NCI-H345 (cell line): Measurements from ENCODE around the gene KRTAP10-2.

ENCODE experiments used
- DNase-seq: peaks from one replicate; lab custom pipeline; 2025; lab: John Stamatoyannopoulos, UW

KRTAP10-2 gene

DNA sequence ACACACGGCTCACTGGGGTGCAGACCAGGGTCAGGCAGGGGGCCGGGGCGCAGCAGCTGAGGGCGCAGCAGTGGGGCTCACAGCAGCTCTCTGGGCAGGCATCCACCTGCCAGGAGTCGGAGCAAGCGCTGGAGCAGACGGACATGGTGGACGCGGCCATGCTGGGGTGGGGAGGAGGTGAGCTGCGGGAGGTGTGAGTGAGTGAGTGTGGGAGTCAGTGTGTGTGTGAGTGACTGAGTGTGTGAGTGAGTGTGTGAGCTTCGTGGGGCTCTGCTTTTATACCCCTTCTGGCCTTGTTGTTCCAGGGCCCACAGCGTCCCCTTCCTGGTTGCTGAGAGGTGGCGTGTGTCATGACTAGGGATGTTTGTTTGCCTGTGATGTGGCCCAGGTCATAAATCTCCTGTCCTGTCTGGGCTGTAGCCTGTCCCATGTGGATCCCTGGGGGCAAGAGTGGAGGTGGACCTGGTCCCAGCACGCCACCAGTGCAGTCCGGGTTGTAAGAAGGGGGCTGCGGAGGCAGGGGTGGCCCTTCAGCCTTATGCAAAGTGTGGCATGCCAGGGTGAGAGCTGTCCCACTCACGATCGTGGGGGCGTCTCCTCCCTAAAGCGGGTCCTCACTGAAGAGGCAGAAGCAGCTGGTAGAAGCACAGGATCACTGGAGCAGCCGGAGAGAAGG lies 11.2 kb downstream of the KRTAP10-2 start, which contains the start of gene KRTAP10-1:
Gene KRTAP10-1 (minus strand): TSS at position 205 of the 676 bp plus-strand sequence. CDS start 45 bp downstream, at position 160.
- DNase-seq = no peak

DNA sequence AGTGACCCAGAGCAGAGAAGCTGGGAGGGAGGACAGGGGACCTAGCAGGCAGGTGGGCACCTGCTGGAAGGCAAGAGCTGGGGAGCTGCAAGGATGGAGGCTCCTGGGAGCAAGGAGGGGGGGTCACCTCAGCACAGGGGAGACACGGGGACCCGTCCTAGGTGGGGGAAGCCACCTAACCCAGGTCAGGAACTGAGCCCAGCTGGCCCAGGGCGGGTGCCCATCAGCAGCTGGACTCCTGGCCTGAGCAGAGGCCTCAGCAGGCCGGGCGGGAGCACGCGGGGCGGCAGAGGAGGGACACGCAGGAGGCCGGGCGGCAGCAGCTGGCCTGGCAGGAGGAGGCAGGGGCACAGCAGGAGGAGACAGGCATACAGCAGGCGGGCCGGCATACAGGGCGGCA lies 12.3 kb downstream of the KRTAP10-2 start:
- no peak for DNase-seq

DNA sequence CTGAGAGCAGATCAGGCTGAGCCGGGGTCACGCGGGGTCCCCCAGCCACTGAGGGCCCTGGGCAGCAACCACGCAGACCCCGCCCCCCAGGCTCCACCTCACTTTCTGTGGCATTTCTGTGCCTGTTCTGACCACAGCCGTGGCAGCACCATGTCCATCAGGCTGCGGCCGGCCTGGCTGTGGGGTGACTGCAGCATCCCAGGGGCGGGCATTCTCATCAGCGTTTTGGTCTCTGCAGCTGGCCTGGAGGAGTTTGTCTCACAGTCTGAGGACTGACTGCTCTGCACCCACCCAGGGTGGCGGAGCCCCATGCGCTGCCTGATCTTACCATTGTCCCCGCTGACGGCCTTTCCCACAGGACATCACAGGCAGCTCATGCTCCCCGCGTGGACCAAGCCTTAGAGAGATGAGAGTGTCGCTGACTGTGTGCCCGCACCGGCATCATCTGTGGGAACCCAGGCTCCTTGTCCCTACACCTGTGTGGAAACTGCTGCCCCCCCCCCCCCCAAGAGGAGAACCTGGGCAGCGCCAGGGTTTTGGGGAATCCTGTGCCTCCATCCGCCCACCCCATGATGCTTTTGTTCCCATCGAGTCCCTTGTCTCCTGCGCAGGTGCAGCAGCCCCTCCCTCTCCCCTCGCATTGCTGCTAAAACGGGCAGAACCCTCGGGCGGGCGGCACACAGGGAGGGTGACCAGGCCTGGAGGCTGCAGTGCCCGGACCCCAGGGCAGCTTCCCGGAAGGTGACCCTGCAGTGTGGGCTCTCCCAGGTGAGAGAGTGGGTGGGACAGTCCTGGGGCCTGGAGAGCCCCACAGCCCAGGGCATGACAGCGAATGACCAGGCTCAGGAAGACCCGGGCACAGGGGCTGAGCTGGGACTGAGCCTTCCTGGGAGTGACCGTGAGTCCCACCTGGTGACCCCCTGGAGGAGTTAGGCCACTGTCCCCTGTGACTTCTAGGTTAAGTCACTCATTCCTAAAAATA lies 13.1 kb downstream of the KRTAP10-2 start:
- no peak for DNase-seq

DNA sequence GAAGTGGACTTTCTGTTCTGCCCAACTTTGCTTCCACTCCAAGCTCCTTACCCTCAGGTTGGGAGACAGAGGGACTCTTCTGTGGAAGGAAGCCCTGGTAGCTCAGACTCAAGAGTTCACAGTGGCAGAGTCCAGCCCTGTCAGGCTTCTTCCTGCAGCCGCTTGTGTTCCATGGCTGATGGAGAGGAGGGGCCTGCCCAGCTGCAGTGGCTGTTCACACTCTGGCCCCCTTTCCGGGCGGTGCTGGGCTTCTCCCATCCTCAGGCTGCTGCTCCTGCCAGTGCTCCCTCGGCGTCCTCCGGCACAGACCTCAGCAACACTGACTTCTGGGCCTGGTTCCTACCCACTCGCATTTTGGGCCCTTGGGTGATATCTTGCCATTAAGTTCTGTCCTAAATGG lies 15.3 kb downstream of the KRTAP10-2 start:
- no peak for DNase-seq

DNA sequence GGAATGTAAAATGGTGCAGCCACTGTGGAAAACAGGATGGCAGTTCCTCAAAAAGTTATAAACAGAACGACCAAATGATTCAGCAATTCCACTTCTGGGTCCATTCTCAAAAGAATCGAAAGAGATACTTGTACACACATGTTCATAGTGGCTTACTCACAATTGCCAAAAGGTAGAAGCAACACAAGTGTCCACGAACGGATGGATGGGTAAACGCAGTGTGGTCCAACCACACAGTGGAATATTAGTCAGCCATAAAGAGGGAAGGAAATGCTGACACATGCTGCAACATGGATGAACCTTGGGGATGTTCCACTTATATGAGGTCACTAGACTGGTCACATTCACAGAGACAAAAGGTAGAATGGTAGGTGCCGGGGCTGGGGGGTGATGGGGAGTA lies 16.6 kb downstream of the KRTAP10-2 start:
- no peak for DNase-seq

DNA sequence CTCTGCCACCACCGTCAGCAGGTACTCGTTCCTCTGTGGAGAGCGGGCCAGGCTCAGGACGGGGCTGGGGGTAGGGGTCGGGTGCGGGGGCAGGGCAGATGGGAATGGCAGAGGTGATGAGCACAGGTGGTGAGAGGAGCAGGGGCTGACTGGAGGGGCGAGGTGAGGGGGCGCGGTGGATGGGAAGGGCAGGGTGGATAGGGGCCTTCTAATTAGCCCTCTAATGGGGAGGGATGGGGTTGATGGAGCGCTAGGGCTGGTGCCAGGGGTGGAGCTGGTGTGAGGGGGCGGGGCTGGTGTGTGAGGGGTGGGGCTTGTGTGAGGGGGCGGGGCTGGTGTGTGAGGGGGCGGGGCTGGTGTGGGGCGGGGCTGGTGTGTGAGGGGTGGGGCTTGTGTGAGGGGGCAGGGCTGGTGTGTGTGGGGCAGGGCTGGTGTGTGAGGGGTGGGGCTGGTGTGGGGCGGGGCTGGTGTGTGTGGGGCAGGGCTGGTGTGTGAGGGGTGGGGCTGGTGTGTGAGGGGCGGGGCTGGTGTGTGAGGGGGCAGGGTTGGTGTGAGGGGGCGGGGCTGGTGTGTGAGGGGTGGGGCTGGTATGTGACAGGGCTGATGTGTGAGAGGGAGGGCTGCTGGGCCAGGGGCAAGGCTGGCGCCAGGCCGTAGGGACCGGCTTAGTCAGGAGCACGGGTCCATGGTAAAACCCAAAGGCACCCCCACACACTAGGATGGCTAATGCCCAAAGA lies 17.2 kb downstream of the KRTAP10-2 start:
- DNase-seq = no peak

DNA sequence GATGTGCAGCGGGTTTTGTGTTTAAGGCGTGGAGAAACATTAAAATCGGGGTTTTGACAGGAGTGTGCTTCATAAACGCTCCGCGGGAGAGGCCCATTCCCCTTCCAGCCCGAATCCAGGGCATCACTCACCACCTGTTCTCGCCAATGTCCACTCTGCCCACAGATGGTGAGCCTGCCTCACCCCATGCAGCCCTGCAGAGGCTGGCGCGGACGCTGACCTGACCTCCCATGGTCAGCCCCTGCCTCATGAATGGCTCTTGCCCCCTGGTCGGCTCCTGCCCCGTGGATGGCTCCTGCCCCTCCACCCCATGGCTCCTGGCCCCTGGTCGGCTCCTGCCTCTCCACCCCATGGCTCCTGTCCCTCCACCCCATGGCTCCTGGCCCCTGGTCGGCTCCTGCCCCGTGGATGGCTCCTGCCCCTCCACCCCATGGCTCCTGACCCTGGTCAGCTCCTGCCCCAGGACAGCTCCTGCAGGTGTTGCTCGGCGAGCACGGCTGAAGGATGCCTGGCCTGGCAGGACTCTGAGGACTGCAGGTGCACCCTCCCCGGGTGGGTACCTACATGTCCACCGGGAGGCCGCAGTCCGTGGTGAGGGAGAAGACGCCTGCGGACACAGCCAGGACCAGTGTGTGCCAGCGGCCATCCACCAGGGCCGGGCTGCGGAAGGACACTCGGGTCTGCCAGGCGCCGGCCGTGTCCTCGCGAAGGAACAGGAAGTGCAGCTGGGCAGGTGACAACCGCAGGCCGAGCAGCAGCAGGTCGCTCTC lies 18.0 kb downstream of the KRTAP10-2 start:
- DNase-seq = no peak

DNA sequence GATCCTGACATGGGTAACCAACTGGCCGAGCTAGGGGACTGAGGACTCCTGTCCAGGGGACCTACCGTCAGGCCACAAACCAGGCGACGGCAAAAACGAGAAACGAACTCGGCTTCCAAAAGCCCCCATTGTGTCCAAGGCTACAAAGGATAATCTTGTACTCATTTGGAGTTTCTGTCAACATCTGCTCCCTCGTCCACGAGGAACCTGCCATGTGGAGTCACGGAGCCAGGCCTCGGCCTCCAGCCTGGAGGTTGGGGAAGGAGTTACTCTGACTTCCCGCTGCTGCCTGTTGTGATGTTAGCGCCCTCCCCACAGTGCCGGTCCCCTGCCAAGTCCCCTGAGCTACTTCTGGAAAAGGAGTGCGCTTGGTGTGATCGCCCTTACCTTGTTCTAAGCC lies 18.6 kb downstream of the KRTAP10-2 start:
- DNase-seq = no peak

DNA sequence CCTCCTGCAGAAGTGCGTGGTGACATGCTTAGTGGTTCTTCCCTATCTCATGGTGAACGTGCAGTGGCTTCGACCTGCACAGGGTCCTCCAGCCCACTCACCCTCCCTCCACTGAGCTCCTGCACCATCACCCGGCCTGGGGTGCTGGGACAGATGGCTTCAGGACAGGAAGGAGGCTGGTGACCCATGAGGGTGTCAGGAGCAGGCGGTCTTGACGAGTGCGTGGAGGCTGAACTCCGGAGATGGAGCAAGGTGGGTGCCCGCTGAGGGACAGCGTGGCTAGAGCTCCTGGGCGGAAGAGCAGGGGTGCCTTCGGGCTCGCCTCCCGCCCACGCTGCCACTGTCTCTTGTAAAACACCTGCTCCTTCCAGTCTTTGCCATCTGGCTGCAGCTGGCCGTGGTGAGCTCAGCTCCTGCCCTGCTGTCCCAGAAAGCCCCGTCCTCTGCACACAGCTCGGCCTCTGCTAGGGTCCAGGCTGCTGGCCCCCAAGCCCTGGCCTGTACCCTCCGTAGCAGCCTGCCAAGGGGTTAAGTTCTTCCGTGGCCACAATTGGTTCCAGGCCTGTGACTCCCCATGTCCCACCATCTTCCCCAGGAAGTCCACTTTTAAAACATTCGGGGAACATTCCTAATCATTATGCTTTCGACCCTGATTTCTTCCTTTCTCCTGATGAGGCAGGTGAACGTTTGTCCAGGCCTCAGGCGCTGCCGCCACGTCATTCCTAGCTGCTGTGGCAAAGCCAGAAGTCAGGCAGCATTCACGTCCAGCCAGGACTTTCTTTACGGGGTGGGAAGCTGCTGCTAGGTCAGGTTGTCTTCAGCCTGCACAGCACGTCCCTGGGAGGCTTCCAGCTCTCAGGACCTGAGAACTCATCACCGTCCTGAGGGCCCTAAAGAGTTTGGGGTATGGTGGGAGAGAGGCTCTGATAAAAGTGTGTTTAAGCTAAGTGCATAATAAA lies 19.4 kb downstream of the KRTAP10-2 start:
- DNase-seq = no peak

DNA sequence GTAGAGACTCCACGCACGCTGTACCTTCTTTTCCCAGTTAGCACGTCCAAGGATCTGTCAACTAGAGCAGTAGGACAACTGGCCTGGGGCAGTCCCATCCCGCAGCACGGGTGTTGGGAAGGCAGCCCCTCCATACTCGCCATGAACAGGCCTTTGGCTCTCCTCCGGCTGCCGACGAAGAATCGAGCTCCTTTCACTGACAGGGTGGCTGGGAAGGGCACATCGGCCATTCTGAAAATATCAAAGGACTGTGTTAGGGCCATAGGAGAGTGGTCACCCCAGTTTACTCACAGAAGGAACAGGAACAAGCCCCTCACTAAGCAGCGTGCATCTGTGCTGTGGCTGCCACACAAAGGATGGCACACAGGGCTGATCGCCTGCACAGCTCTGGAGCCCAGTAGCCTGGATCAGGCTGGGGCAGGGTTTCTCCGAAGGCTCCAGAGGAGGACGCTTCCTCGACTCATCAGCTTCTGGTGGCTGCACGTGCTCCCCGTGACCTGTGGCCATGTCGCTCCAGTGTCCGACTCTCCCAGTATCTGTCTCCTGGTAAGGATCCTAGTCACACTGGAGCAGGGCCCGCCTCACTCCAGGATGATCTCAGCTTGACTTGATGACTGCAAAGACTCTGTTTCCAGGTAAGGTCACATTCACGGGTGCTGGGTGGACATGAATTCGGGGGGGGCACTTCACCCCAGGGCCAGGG lies 20.3 kb downstream of the KRTAP10-2 start:
- DNase-seq = no peak

DNA sequence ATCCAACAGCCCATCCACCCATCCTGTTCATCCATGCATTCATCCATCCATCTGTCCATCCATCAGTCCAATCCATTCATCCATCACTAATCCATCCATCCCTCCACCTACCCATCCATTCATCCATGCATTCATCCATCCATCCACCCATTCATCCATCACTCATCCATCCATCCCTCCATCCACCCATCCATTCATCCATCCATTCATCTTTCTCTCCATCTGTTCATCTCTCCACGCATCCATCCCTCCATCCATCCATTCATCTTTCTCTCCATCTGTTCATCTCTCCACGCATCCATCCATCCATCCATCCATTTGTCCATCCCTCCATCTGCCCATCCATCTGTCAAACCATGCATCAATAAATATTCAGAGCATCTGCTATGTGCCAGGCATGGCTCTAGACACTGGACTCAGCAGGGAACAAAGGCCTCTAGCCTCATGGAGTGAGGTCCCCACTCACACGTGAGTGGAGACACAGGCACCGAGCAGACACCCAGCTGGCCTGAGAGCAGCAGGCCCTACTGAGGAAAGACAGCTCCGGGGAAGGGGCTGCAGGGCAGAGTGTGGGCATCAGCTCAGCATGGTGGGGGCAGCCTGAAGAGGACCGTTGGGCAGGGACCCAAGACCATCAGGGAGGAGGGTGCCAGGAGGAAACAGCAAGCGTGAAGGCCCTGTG lies 20.9 kb downstream of the KRTAP10-2 start:
- DNase-seq = no peak

DNA sequence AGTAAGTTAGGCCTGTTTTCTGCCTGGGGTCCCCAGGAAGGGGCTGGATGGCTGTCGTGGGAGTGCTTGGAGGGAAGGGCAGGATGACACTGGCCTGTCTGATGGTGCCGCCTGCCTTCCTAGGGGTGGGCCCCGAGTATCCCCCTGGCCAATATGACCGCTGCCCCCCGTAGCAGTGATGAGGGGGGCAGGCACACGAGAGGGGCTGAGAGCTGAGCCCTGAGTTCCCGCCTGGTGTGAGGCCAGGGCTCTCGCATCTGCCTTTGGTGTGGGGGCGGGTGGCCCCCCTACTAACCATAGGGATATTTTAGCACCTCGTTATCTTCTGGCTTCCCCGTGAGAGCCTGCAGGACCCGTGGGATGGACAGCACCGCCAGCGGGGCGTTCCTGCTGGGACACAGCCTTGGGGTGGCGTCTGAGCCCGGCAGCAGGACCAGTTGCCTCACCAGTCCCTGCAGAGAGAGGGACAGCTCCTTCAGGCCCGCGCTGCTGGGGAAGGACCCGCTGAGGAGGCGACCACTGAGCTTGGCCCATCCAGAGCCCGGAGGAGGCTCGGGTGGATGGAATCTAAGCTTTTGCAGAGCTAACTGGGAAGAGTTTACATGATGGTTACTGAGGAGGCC lies 21.7 kb downstream of the KRTAP10-2 start:
- DNase-seq = no peak

DNA sequence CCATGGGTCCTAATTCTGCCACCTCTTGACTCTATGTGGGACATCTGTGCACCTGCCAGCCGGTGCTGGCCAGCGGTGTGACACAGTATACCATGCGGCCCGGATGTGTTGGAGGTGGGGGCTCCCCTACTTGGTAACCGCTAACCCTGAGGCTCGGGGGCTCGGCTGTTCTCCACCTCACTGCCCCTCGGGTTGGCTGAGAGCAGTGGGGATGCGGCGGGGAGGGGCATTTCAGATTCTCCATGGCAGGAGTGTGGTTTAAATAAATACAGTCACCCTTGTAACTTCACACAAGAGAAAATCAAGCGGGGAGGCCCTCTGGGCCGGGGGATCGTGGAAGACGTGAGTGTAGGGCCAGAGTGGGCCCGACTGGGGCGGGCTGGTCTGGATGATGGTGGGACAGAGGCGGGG lies 22.3 kb downstream of the KRTAP10-2 start:
- DNase-seq = no peak

DNA sequence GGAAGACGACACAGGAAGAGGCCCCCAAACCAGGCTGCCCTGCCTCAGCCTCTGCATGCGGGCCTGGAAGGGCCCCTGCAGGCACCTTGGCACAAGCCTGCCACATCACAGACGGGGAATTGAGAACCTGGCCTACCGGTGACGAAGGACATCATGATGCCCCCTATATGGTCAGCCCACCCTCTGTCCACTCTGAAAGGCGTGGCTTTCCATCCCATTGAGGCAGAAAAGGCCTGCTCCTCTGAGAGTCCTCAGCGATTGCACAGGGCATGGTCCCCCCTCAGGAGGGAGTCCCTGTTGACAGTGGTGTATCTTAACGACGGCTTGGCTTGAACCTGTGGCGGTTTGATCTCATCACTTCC lies 22.7 kb downstream of the KRTAP10-2 start:
- DNase-seq = no peak

DNA sequence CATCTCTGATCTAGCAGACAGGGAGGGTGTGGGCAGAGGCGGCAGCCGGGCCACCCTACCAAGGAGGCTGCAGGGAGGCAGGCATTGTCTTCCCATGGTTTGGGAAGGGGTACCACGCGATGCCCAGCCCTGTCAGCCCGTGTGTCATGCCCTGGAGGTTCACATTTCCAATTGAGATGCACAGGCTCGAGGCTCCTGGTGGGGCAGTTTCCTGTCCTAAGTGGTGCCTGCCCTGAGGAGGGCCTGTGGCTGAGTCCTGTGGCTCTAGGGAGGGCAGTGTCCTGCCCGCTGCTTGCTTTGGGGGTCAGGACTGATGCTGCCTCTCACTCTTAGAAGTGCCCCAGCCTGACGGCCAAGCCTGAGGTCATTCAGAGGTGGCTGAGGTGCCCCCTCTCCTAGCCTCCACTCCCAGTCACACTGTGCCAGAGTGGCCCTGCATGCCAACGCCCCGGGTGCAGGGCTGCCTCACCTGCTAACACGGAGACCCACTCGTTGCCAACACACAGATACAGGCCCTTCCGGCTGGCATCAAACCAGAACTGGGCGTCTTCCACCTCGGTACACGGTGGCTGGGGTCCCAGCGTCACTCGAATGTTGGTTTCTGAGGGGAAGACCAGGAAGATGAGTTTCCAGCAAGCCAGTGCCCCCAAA lies 23.2 kb downstream of the KRTAP10-2 start:
- no peak for DNase-seq

DNA sequence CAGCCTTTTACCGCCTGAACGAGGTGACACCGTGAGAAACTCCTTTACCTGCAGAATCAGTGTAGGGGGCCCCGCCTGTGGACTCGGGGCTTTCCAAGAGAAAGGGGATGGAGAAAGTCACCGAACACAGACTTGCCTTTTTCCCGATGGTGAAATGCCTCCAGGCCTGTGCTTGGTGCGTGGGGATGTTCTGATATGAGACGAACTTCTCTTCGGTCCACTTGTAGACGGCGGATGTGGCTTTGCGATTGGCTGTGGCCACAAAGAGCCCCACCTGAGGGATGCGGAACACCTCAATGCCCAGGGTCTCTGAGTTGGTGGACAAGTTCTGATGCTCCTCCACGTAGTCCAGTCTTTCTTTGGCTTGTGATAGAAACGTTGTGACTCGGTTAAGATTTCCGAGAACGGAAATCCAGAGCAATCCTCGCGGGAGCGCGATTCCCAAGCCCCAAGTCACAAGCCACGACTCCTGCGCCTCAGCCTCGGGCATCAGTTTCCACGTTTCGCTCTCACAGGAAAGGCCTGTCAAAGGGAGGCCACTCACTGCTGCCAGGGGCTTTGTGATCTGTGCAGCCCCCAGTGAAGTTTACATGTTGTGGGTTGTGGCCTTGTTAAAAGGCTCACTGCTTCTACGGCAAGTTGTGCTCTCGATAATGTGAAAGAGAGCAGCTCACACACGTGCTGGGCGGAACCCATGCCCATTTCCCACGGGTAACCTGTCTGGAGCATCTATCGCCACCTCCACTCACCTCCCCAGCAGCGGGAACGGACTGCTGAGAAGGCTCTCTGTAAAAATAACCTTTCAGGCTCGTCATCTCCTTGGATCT lies 23.9 kb downstream of the KRTAP10-2 start:
- DNase-seq = no peak
